Common myeloid progenitor, CD34-positive (primary cell): ENCODE data around the gene BDKRB2.
"Not testable (repeated sequence)": the region's sequence is repeated elsewhere in the genome, so short reads cannot be mapped to it uniquely, and the experiment has no call there.

ENCODE experiments used
- CTCF ChIA-PET: fragments of 350-600 bp; sonication (Branson Sonifier 250); formaldehyde crosslinking; loops from one replicate; lab custom pipeline; 2021; ENCODE audit warnings: antibody characterized with exemption; lab: Charles Lee
- POLR2A ChIA-PET: fragments of 350-600 bp; sonication (Branson Sonifier 250); formaldehyde crosslinking; loops from one replicate; lab custom pipeline; 2021; ENCODE audit warnings: antibody characterized with exemption; lab: Charles Lee
- DNase-seq, 3 donors: peaks; one replicate each; pipeline versions ENCODE4 v3.0.0 to v3.0.0-alpha.2; 2013
- H3K27ac ChIP-seq, 2 experiments: 1 replicate in 1 of 2; 2 replicates in 1 of 2; pipeline ENCODE4 v1.7.0; 2013; ENCODE audit warnings: inconsistent platforms in 2 of 2, low read length in 2 of 2, mild to moderate bottlenecking in 2 of 2, low read depth in 1 of 2, moderate library complexity in 1 of 2; ENCODE audit not compliant: severe bottlenecking in 2 of 2, insufficient read depth in 1 of 2, poor library complexity in 1 of 2
- H3K27me3 ChIP-seq, 5 experiments: replicated peaks in 2 of 5; 1 replicate in 3 of 5; 2 replicates in 2 of 5; pipeline versions ENCODE4 v1.6.1 to v1.7.0; 2013; ENCODE audit warnings: low read length in 4 of 5, mild to moderate bottlenecking in 2 of 5, moderate library complexity in 2 of 5, inconsistent platforms in 1 of 5; ENCODE audit not compliant: insufficient read depth in 5 of 5, control insufficient read depth in 4 of 5
- H3K36me3 ChIP-seq, 4 experiments: 1 replicate in 2 of 4; 2 replicates in 2 of 4; pipeline versions ENCODE4 v1.6.1 to v1.7.0; 2013; ENCODE audit warnings: low read length in 3 of 4, control low read depth in 1 of 4, mild to moderate bottlenecking in 1 of 4; ENCODE audit not compliant: control insufficient read depth in 4 of 4, insufficient read depth in 4 of 4
- H3K4me1 ChIP-seq, 4 experiments: 1 replicate in 3 of 4; 2 replicates in 1 of 4; pipeline versions ENCODE4 v1.6.1 to v1.7.1; 2013; ENCODE audit warnings: low read length in 3 of 4, mild to moderate bottlenecking in 3 of 4, control low read depth in 1 of 4, inconsistent platforms in 1 of 4, moderate library complexity in 1 of 4; ENCODE audit not compliant: control insufficient read depth in 4 of 4, insufficient read depth in 4 of 4; ENCODE audit errors: control extremely low read depth in 1 of 4
- H3K4me3 ChIP-seq, 7 experiments: 1 replicate in 4 of 7; 2 replicates in 3 of 7; pipeline versions ENCODE4 v1.5.1 to v1.7.0; 2013; ENCODE audit warnings: mild to moderate bottlenecking in 7 of 7, low read length in 6 of 7, moderate library complexity in 6 of 7, inconsistent platforms in 2 of 7, low read depth in 2 of 7, control low read depth in 1 of 7; ENCODE audit not compliant: insufficient read depth in 4 of 7, control insufficient read depth in 1 of 7; ENCODE audit errors: extremely low read depth in 1 of 7
- H3K9me3 ChIP-seq, 5 experiments: 1 replicate in 4 of 5; 2 replicates in 1 of 5; pipeline versions ENCODE4 v1.6.1 to v1.7.1; 2013; ENCODE audit warnings: low read length in 4 of 5, mild to moderate bottlenecking in 2 of 5, inconsistent platforms in 1 of 5, low read depth in 1 of 5, moderate library complexity in 1 of 5; ENCODE audit not compliant: control insufficient read depth in 4 of 5, insufficient read depth in 2 of 5; ENCODE audit errors: control extremely low read depth in 1 of 5
- WGBS: methylation state at CpG from one replicate; pipeline ENCODE4 v1.1.5; 2013; ENCODE audit not compliant: insufficient coverage; 5-methylcytosine and 5-hydroxymethylcytosine counted together

The BDKRB2 gene

GRCh38 chr14:96243785-96244184 lies 39.1 kb downstream of the BDKRB2 start:
- ChIA-PET CTCF (no interaction called here), POLR2A (no interaction called here)
- Histone ChIP-seq H3K36me3 (no peaks in the 10 kb centered on the region), H3K27me3 (peaks cover 0 to 6% (median 0%) of the 10 kb centered on the region in 5 experiments), H3K27ac (no peak overlapping the region), H3K4me1 (no peaks in the 10 kb centered on the region), H3K4me3 (no peak overlapping the region), H3K9me3 (peaks cover 0 to 3% (median 0%) of the 10 kb centered on the region in 5 experiments)
- 92% methylated on average over 4 of the region's 5 CpGs for WGBS
- no peak for DNase-seq

- POLR2A ChIA-PET = not testable (repeated sequence)
Observed at GRCh38 chr14:96245074-96245473, 40.4 kb downstream of the BDKRB2 start.

GRCh38 chr14:96245710-96246538 lies 41.3 kb downstream of the BDKRB2 start:
- H3K9me3 ChIP-seq = peaks cover 0 to 3% (median 0%) of the 10 kb centered on the region in 5 experiments
- no peak for DNase-seq
- no peaks in the 10 kb centered on the region for H3K4me1 ChIP-seq
- CTCF ChIA-PET = no interaction called here
- H3K27me3 ChIP-seq = peaks cover 0 to 2% (median 0%) of the 10 kb centered on the region in 5 experiments
- no peak overlapping the region for H3K27ac ChIP-seq
- WGBS = 81% methylated on average over 2 of the region's 3 CpGs
- POLR2A ChIA-PET = no interaction called here
- H3K4me3 ChIP-seq = no peak overlapping the region
- no peaks in the 10 kb centered on the region for H3K36me3 ChIP-seq

More at GRCh38 chr14:96245074-96245473, 40.4 kb downstream of the BDKRB2 start:
- H3K4me1 ChIP-seq, H3K4me3 ChIP-seq, H3K27me3 ChIP-seq, DNase-seq, H3K9me3 ChIP-seq, CTCF ChIA-PET, H3K36me3 ChIP-seq, H3K27ac ChIP-seq: not testable (repeated sequence)
- WGBS = 93% methylated on average over 2 of the region's 3 CpGs

- no peak for DNase-seq
- Histone ChIP-seq H3K9me3 (peaks cover 0 to 3% (median 0%) of the 10 kb centered on the region in 5 experiments), H3K4me1 (no peaks in the 10 kb centered on the region), H3K4me3 (no peak overlapping the region), H3K27ac (no peak overlapping the region), H3K36me3 (no peaks in the 10 kb centered on the region), H3K27me3 (peaks cover 0 to 2% (median 0%) of the 10 kb centered on the region in 5 experiments)
- ChIA-PET POLR2A (no interaction called here), CTCF (no interaction called here)
- WGBS = no CpG with 5 or more reads among the region's 1 CpG
Observed at GRCh38 chr14:96246539-96246847, 41.9 kb downstream of the BDKRB2 start.

- 98% methylated on average over 6 of the region's 6 CpGs for WGBS
- H3K4me3 ChIP-seq = no peak overlapping the region
- H3K27me3 ChIP-seq = no peaks in the 10 kb centered on the region
- POLR2A ChIA-PET = no interaction called here
- no peaks in the 10 kb centered on the region for H3K4me1 ChIP-seq
- no peak for DNase-seq
- H3K27ac ChIP-seq = no peak overlapping the region
- peaks cover 0 to 3% (median 0%) of the 10 kb centered on the region in 5 experiments for H3K9me3 ChIP-seq
- no peaks in the 10 kb centered on the region for H3K36me3 ChIP-seq
- CTCF ChIA-PET = no interaction called here
Observed at GRCh38 chr14:96247031-96247430, 42.4 kb downstream of the BDKRB2 start.

GRCh38 chr14:96249029-96249428 lies 44.4 kb downstream of the BDKRB2 start:
- no peaks in the 10 kb centered on the region for H3K4me1 ChIP-seq
- ChIA-PET POLR2A (no interaction called here), CTCF (no interaction called here)
- WGBS = 41% methylated on average over 5 of the region's 5 CpGs
- H3K27me3 ChIP-seq = peaks cover 0 to 6% (median 0%) of the 10 kb centered on the region in 5 experiments
- H3K27ac ChIP-seq = no peak overlapping the region
- no peak overlapping the region for H3K4me3 ChIP-seq
- no peaks in the 10 kb centered on the region for H3K36me3 ChIP-seq
- H3K9me3 ChIP-seq = peaks cover 0 to 3% (median 0%) of the 10 kb centered on the region in 5 experiments
- peak in 2 of 3 donors; percentile 19 to 36 for DNase-seq

GRCh38 chr14:96250485-96250884 lies 45.8 kb downstream of the BDKRB2 start:
- DNase-seq = no peak
- no peak overlapping the region for H3K4me3 ChIP-seq
- H3K27me3 ChIP-seq = peaks cover 0 to 9% (median 3%) of the 10 kb centered on the region in 5 experiments
- H3K27ac ChIP-seq = no peak overlapping the region
- H3K4me1 ChIP-seq = no peaks in the 10 kb centered on the region
- H3K9me3 ChIP-seq = no peaks in the 10 kb centered on the region
- H3K36me3 ChIP-seq = no peaks in the 10 kb centered on the region
- POLR2A ChIA-PET = interaction anchor here (0.6 kb wide), 1 partner anchor 183 kb away, joined by 10 read pairs; no protein-coding TSS in a partner anchor
- CTCF ChIA-PET = no interaction called here
- 67% methylated on average over 3 of the region's 3 CpGs for WGBS
